GM21423 (cell line): ENCODE measurements around the gene HOXD12.

Experiments
- ATAC-seq: cut with Tn5 transposase; IDR thresholded peaks from one replicate; pipeline ENCODE4 v1.9.1; 2021; ENCODE audit warnings: mild to moderate bottlenecking, moderate library complexity; ENCODE audit not compliant: unreplicated experiment

The HOXD12 gene

DNA sequence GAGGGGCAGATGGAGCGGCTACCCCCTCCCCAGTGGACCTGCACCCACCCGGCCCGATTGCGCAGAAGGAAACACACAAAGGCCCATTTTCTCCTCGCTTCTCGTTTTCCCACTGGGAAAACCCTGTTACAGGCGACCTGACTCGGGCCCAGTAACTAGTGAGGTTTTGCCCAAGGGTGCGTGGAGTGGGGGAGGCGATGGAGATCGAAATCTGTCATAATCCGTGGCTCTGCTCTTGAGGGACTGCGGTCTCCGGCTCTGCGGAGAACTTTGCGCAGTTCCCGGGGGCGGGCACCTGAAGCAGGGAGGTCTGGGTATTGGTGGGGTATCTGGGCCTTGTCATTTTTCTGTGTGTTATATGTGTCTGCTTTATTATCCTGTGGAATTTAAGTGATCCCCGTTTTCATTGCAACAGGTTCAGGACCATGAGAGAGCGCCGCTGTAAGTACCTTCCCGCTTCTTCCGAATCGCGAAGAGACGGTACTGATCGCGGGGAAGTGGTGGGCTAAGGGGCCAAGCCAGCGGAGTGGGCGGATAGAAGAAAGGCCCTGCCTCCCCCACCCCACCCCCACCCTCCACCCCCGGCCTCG is 47.7 kb downstream of the HOXD12 start:
- ATAC-seq = no peak

- ATAC-seq = no peak
Measured at GRCh38 chr2:176147800-176148496, 48.4 kb downstream of the HOXD12 start.

DNA sequence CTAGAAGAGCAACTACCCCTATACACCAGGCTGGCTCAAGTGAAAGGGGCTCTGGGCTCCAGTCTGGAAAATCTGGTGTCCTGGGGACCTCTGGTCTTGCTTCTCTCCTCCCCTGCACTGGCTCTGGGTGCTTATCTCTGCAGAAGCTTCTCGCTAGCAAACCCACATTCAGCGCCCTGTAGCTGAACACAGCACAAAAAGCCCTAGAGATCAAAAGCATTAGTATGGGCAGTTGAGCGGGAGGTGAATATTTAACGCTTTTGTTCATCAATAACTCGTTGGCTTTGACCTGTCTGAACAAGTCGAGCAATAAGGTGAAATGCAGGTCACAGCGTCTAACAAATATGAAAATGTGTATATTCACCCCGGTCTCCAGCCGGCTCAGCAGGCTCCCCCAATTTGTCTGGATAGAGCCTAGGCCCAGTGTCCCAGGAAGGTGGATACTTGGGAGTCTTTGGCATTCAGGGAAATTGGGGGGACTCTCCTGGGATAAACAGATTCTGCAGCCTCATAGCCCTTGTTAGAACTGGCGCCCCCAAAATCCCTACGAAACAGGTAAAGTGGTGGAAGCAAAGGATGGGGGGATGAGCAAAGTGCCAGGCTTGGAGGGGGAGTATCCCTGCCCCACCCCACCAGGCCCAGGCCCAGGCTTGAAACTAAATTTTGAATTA is 49.3 kb downstream of the HOXD12 start:
- ATAC-seq = no peak

- no peak for ATAC-seq
Measured at GRCh38 chr2:176149481-176149938, 49.9 kb downstream of the HOXD12 start.

DNA sequence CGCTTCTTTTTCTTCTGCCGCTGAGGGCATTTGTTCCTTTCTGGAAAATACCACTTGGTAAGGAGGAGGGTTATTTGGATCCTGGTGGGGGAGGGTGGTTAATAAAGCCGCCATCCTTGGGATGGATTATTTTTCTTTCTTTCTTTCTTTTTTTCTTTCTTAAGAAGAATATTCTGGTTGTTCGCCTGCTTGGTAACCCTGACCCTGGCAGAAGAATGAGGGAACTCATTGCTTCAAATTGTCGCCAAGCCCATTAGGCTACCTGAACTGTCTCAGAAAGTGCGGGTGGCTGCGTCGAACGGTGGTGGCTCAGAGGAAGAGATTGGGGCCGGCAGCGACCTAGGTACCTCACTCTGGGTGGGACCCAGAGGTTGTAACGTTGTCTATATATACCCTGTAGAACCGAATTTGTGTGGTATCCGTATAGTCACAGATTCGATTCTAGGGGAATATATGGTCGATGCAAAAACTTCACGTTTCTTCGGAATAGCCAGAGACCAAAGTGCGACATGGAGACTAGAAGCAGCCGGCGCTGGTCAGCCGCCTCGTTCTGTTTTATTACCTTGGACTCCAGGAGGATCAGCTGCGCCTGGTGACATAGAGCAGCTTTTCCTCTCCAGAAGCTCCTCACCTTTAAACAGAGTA is 50.5 kb downstream of the HOXD12 start:
- no peak for ATAC-seq

- ATAC-seq = no peak
Measured at GRCh38 chr2:176150584-176151441, 51.2 kb downstream of the HOXD12 start.

- no peak for ATAC-seq
Measured at GRCh38 chr2:176151442-176152287, 52.1 kb downstream of the HOXD12 start, which contains the start of gene HOXD4. HOXD4 (plus strand) TSS chr2:176151550; CDS start chr2:176151634, 84 bp downstream.
